GM12878 (cell line): ENCODE results near the gene WHRN. TPM values are rescaled to one million over a fixed set of nuclear protein-coding genes. Genes with fewer than 3 reads are reported as not detected.

ENCODE experiments used
- ATAC-seq: fragments of 200-7000 bp; cut with Tn5 transposase; 3 replicates; pipeline ENCODE4 v1.9.1; 2020; ENCODE audit warnings: mild to moderate bottlenecking, moderate library complexity
- BruUV-seq: library from RNA; stranded (reverse); fragments of 400-500 nt; replicated peaks from 2 replicates; lab custom pipeline; 2021; lab: Mats Ljungman, UMichigan
- CTCF ChIA-PET: fragments of 300-600 bp; sonication (Branson Sonifier 250); formaldehyde crosslinking; extraction: SDS; loops from one replicate; lab custom pipeline; 2021; ENCODE audit warnings: inconsistent platforms; lab: Yijun Ruan, JAX
- POLR2A ChIA-PET: fragments of 350-600 bp; formaldehyde crosslinking; extraction: SDS; loops from one replicate; lab custom pipeline; 2021; ENCODE audit warnings: inconsistent platforms; lab: Charles Lee
- RAD21 ChIA-PET: fragments of 300-600 bp; sonication (Branson Sonifier 250); formaldehyde crosslinking; loops from one replicate; lab custom pipeline; 2023; ENCODE audit warnings: antibody characterized with exemption; ENCODE audit not compliant: unreplicated experiment; lab: Charles Lee
- SMC1A ChIA-PET: fragments of 300-600 bp; sonication (Branson Sonifier 250); formaldehyde crosslinking; loops from one replicate; lab custom pipeline; 2023; ENCODE audit not compliant: unreplicated experiment, uncharacterized antibody; lab: Charles Lee
- DNase-seq: peaks from one replicate; pipeline ENCODE4 v3.0.0-alpha.2; 2011; ENCODE audit warnings: low read depth, low spot score
- FAIRE-seq: peaks from 3 replicates; lab custom pipeline; 2011; peaks lifted over from hg19 to GRCh38; lab: Jason Lieb, UNC
- H2AFZ ChIP-seq: 2 replicates; pipeline ENCODE4 v1.6.0; 2011; ENCODE audit warnings: low read depth, low read length, control low read depth; ENCODE audit not compliant: control insufficient read depth
- H3K27ac ChIP-seq: 2 replicates; pipeline ENCODE4 v1.5.1; 2011; ENCODE audit warnings: control low read depth; ENCODE audit not compliant: control insufficient read depth, insufficient read depth
- H3K27me3 ChIP-seq, 2 experiments: replicated peaks in 1 of 2; 2 replicates each; pipeline versions ENCODE4 v1.6.0 to v1.6.1; 2011; ENCODE audit warnings: low read length in 1 of 2; ENCODE audit not compliant: control insufficient read depth in 2 of 2, insufficient read depth in 2 of 2
- H3K36me3 ChIP-seq, 2 experiments: 2 replicates each; pipeline ENCODE4 v1.5.1; 2011; ENCODE audit warnings: low read length in 1 of 2; ENCODE audit not compliant: control insufficient read depth in 2 of 2, insufficient read depth in 2 of 2
- H3K4me1 ChIP-seq: 2 replicates; pipeline ENCODE4 v1.6.1; 2011; ENCODE audit warnings: mild to moderate bottlenecking, low read length, moderate library complexity, mixed read lengths; ENCODE audit not compliant: control insufficient read depth, insufficient read depth
- H3K4me2 ChIP-seq: 2 replicates; pipeline ENCODE4 v1.6.0; 2011; ENCODE audit warnings: control low read depth; ENCODE audit not compliant: control insufficient read depth, insufficient read depth
- H3K4me3 ChIP-seq: fragments of 200-600 bp; sonication (generic); 2 replicates; pipeline ENCODE4 v1.5.1; 2016
- H3K79me2 ChIP-seq: 2 replicates; pipeline ENCODE4 v1.6.0; 2011; ENCODE audit warnings: low read length; ENCODE audit not compliant: control insufficient read depth, insufficient read depth
- H3K9ac ChIP-seq: 2 replicates; pipeline ENCODE4 v1.8.0; 2011; ENCODE audit warnings: low read length, control low read depth, mixed read lengths; ENCODE audit not compliant: control insufficient read depth, insufficient read depth
- H3K9me3 ChIP-seq: replicated peaks from 3 replicates; pipeline ENCODE4 v1.5.1; 2011; ENCODE audit warnings: mild to moderate bottlenecking, low read length; ENCODE audit not compliant: control insufficient read depth, insufficient read depth
- H4K20me1 ChIP-seq: 2 replicates; pipeline ENCODE4 v1.6.0; 2011; ENCODE audit not compliant: control insufficient read depth, insufficient read depth
- ATF3 ChIP-seq: IDR thresholded peaks from 2 replicates; pipeline ENCODE4 v1.6.1; 2011; ENCODE audit warnings: low read depth, mild to moderate bottlenecking, low read length, moderate library complexity, borderline replicate concordance; ENCODE audit errors: extremely low read depth
- CHD2 ChIP-seq: IDR thresholded peaks from 2 replicates; pipeline ENCODE4 v1.6.1; 2011; ENCODE audit warnings: low read depth, low read length, improper control_type of control experiment, borderline replicate concordance
- DPF2 ChIP-seq: fragments of 450-650 bp; IDR thresholded peaks from 2 replicates; pipeline ENCODE4 v1.6.1; 2017; ENCODE audit warnings: mild to moderate bottlenecking
- IKZF1 ChIP-seq: fragments of 450-650 bp; conservative IDR thresholded peaks from 2 replicates; pipeline ENCODE4 v1.6.1; 2017; ENCODE audit warnings: antibody characterized with exemption, mild to moderate bottlenecking
- IRF3 ChIP-seq: fragments of 450-650 bp; IDR thresholded peaks from 2 replicates; pipeline ENCODE4 v1.6.1; 2014; ENCODE audit warnings: mild to moderate bottlenecking
- IRF4 ChIP-seq: IDR thresholded peaks from 2 replicates; pipeline ENCODE4 v1.6.1; 2011; ENCODE audit warnings: low read depth, low read length
- KAT2A ChIP-seq: conservative IDR thresholded peaks from 2 replicates; pipeline ENCODE4 v1.6.1; 2011; ENCODE audit warnings: low read depth, low read length; ENCODE audit not compliant: control insufficient read depth
- KLF5 ChIP-seq: fragments of 450-650 bp; IDR thresholded peaks from 2 replicates; pipeline ENCODE4 v1.6.1; 2014; ENCODE audit warnings: mild to moderate bottlenecking; ENCODE audit not compliant: partially characterized antibody
- MEF2B ChIP-seq: fragments of 450-650 bp; IDR thresholded peaks from 2 replicates; pipeline ENCODE4 v1.6.1; 2018; ENCODE audit warnings: mild to moderate bottlenecking, moderate library complexity; ENCODE audit not compliant: partially characterized antibody, poor library complexity, severe bottlenecking
- MYB ChIP-seq: fragments of 150-350 bp; IDR thresholded peaks from 2 replicates; pipeline ENCODE4 v1.6.1; 2014; ENCODE audit warnings: mild to moderate bottlenecking, low read depth, low read length, borderline replicate concordance
- RCOR1 ChIP-seq: conservative IDR thresholded peaks from 2 replicates; pipeline ENCODE4 v1.6.1; 2012; ENCODE audit warnings: low read depth, low read length, improper control_type of control experiment
- SIX5 ChIP-seq: IDR thresholded peaks from 2 replicates; pipeline ENCODE4 v1.6.1; 2011; ENCODE audit warnings: mild to moderate bottlenecking, low read depth, low read length, moderate library complexity; ENCODE audit not compliant: severe bottlenecking
- STAT1 ChIP-seq: fragments of 450-650 bp; conservative IDR thresholded peaks from 2 replicates; pipeline ENCODE4 v1.6.1; 2014; ENCODE audit warnings: antibody characterized with exemption, mild to moderate bottlenecking
- TCF7 ChIP-seq: IDR thresholded peaks from 2 replicates; pipeline ENCODE4 v1.6.1; 2014; ENCODE audit warnings: antibody characterized with exemption, borderline replicate concordance
- ZNF217 ChIP-seq: fragments of 450-650 bp; IDR thresholded peaks from 2 replicates; pipeline ENCODE4 v1.6.1; 2017; ENCODE audit warnings: antibody characterized with exemption, mild to moderate bottlenecking
- ZNF274 ChIP-seq: IDR thresholded peaks from one replicate; pipeline ENCODE4 v1.8.0; 2011; ENCODE audit not compliant: insufficient read length, insufficient read depth
- WGBS: methylation state at CpG from one replicate; pipeline ENCODE4 v1.1.6; 2016; ENCODE audit warnings: low lambda C conversion rate; ENCODE audit not compliant: insufficient replicate concordance, insufficient coverage; ENCODE audit errors: missing lambda C conversion rate; 5-methylcytosine and 5-hydroxymethylcytosine counted together
- in situ Hi-C: fragments of 300-500 bp; cut with MboI; formaldehyde crosslinking; loops from 9 replicates; pipeline ENCODE4 v1.14.3; 2018; ENCODE audit warnings: mixed read lengths
- intact Hi-C: fragments of 100-400 bp; cut with micrococcal nuclease; formaldehyde crosslinking; loops from one replicate; pipeline ENCODE4 v1.14.2; 2022; ENCODE audit not compliant: unreplicated experiment
- polyA plus RNA-seq, 11 experiments: library from polyadenylated mRNA; depleted of rRNA in 4 of 11; unstranded in 6 of 11; stranded (reverse) in 5 of 11; fragments of >200 nt; fragmentation: Nextera tagmentation in 4 of 11; fragmentation: Illumina TruSeq in 1 of 11; extraction: Ambion mirVana in 4 of 11; extraction: Trizol in 1 of 11; gene quantifications; 1 replicate in 1 of 11; 2 replicates in 10 of 11; pipeline versions ENCODE4 v1.2.1 to v1.2.3, GENCODE V29; 2011 to 2016; ENCODE audit warnings: inconsistent platforms in 2 of 11, missing spikeins in 2 of 11, low read depth in 1 of 11
- total RNA-seq, 4 experiments: library from RNA; depleted of rRNA in 3 of 4; stranded (reverse); fragments of >200 nt in 3 of 4; fragmentation: Illumina TruSeq in 1 of 4; extraction: Trizol in 1 of 4; gene quantifications; 2 replicates each; pipeline versions ENCODE4 v1.2.1 to v1.2.3, GENCODE V29; 2013 to 2021
- TF ChIP-seq, protein P1 (sequence below): fragments of 450-650 bp; IDR thresholded peaks from 2 replicates; pipeline ENCODE4 v1.6.1; 2018; ENCODE audit warnings: mild to moderate bottlenecking, low read depth, moderate library complexity; ENCODE audit not compliant: partially characterized antibody
- TF ChIP-seq, protein P2 (sequence below): fragments of 150-350 bp; IDR thresholded peaks from 2 replicates; pipeline ENCODE4 v1.6.1; 2016; ENCODE audit warnings: low read depth, low read length

WHRN gene
- total and polyA plus RNA-seq, 10 of the 15 experiments (the other 5 are each of a cell fraction or from before 2014, with no cell fraction given): 0.04 to 18.2 (median 0.68) TPM; not detected in 1

GRCh38 chr9:114483499-114483898 is 21.8 kb downstream of the WHRN start:
- WGBS: 80% methylated on average over 3 of the region's 3 CpGs
- Histone ChIP-seq H3K9me3 (no peaks in the 10 kb centered on the region), H3K79me2 (no peaks in the 10 kb centered on the region), H3K27me3 (peaks cover 0 to 3% of the 10 kb centered on the region in 2 experiments; a peak in 3 of 4 replicates), H3K4me2 (no peak overlapping the region), H4K20me1 (no peaks in the 10 kb centered on the region), H3K4me1 (peaks cover 15% of the 10 kb centered on the region), H3K36me3 (no peaks in the 10 kb centered on the region), H3K9ac (no peak overlapping the region), H2AFZ (no peak overlapping the region), H3K4me3 (no peak overlapping the region), H3K27ac (no peak overlapping the region)
- in situ Hi-C loops (no loop called here), intact Hi-C loops (no loop called here)
- FAIRE-seq (no peak), ATAC-seq (no peak), DNase-seq (no peak)
- TF ChIP-seq STAT1 (no peak), IRF3 (no peak), DPF2 (no peak), IRF4 (no peak), KAT2A (no peak), MYB (no peak), TCF7 (no peak), CHD2 (no peak), KLF5 (no peak), ZNF217 (no peak), ATF3 (no peak), ZNF274 (no peak), RCOR1 (no peak), SIX5 (no peak), MEF2B (no peak), IKZF1 (no peak)
- TF ChIP-seq, protein P1, sequence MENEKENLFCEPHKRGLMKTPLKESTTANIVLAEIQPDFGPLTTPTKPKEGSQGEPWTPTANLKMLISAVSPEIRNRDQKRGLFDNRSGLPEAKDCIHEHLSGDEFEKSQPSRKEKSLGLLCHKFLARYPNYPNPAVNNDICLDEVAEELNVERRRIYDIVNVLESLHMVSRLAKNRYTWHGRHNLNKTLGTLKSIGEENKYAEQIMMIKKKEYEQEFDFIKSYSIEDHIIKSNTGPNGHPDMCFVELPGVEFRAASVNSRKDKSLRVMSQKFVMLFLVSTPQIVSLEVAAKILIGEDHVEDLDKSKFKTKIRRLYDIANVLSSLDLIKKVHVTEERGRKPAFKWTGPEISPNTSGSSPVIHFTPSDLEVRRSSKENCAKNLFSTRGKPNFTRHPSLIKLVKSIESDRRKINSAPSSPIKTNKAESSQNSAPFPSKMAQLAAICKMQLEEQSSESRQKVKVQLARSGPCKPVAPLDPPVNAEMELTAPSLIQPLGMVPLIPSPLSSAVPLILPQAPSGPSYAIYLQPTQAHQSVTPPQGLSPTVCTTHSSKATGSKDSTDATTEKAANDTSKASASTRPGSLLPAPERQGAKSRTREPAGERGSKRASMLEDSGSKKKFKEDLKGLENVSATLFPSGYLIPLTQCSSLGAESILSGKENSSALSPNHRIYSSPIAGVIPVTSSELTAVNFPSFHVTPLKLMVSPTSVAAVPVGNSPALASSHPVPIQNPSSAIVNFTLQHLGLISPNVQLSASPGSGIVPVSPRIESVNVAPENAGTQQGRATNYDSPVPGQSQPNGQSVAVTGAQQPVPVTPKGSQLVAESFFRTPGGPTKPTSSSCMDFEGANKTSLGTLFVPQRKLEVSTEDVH: no peak
- TF ChIP-seq, protein P2, sequence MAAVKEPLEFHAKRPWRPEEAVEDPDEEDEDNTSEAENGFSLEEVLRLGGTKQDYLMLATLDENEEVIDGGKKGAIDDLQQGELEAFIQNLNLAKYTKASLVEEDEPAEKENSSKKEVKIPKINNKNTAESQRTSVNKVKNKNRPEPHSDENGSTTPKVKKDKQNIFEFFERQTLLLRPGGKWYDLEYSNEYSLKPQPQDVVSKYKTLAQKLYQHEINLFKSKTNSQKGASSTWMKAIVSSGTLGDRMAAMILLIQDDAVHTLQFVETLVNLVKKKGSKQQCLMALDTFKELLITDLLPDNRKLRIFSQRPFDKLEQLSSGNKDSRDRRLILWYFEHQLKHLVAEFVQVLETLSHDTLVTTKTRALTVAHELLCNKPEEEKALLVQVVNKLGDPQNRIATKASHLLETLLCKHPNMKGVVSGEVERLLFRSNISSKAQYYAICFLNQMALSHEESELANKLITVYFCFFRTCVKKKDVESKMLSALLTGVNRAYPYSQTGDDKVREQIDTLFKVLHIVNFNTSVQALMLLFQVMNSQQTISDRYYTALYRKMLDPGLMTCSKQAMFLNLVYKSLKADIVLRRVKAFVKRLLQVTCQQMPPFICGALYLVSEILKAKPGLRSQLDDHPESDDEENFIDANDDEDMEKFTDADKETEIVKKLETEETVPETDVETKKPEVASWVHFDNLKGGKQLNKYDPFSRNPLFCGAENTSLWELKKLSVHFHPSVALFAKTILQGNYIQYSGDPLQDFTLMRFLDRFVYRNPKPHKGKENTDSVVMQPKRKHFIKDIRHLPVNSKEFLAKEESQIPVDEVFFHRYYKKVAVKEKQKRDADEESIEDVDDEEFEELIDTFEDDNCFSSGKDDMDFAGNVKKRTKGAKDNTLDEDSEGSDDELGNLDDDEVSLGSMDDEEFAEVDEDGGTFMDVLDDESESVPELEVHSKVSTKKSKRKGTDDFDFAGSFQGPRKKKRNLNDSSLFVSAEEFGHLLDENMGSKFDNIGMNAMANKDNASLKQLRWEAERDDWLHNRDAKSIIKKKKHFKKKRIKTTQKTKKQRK: no peak
- ChIA-PET RAD21 (interaction anchor here (1.0 to 6.4 kb wide), 4 partner anchors 19 to 144 kb away, joined by 3 to 104 read pairs (median 36); partner anchors contain the start of gene WHRN), CTCF (interaction anchor here (1.2 to 7.7 kb wide), 5 partner anchors 9 to 169 kb away, joined by 3 to 256 read pairs (median 57); partner anchors contain the start of gene WHRN), SMC1A (interaction anchor here (1.3 to 8.3 kb wide), 6 partner anchors 16 to 169 kb away, joined by 4 to 177 read pairs (median 37); partner anchors contain the start of gene WHRN), POLR2A (interaction anchor here (0.6 to 3.7 kb wide), 5 partner anchors 21 to 136 kb away, joined by 3 to 15 read pairs (median 3); partner anchors contain the start of gene AKNA)
- BruUV-seq: no TSS peak
